HG03139 (cell line): Measurements from ENCODE around the gene GOLGA2.

Experiments used
- ATAC-seq: cut with Tn5 transposase; IDR thresholded peaks from one replicate; pipeline ENCODE4 v1.9.1; 2021; ENCODE audit not compliant: unreplicated experiment

GOLGA2 gene

DNA sequence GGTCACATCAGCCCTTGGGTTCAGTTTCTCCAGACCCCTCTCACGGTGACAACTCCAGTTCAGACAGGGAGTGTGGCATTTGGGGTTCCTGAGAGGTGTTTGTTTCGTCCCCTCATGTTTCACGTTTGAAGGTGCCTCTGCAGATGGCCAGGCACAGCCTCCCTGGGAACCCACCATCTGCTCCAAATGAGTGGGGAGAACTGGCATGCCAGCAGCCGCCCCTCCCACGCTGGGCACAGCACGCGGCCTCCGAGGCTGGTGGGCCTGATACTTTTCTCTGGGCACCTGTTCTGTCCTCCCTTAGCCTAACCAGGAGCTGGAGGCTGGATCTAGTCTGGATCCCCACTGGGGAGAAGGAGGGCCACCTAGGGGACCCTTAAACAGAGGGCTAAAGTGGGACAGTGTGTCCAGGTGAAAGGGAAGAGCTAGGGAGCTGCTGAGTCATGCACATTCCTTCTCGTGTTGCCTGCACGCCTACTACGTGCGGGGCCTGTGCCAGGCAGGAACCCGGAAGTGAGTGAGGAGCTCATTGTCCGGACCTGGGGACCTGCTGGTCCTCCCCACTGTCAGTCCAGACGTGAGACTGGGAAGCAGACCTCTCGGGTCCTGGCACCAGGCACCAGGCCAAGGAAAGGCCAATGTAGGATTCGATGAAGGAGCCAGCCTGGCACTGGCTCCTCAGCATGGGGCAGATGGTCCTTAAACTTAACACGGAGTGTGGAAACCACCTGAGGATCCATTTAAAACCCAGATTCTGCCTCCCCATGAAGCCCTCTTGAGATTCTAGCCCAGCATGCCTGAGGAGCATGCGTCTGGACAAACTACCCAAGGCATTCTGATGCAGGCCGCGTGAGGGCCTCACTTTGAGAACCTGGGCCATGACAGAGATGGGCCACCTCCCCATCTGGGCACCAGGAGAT, 61.0 kb downstream of the GOLGA2 start:
- ATAC-seq, result no peak

GRCh38 chr9:128213746-128214497, 61.9 kb downstream of the GOLGA2 start:
- no peak for ATAC-seq

GRCh38 chr9:128211981-128212281, 63.9 kb downstream of the GOLGA2 start:
- ATAC-seq, result no peak

DNA sequence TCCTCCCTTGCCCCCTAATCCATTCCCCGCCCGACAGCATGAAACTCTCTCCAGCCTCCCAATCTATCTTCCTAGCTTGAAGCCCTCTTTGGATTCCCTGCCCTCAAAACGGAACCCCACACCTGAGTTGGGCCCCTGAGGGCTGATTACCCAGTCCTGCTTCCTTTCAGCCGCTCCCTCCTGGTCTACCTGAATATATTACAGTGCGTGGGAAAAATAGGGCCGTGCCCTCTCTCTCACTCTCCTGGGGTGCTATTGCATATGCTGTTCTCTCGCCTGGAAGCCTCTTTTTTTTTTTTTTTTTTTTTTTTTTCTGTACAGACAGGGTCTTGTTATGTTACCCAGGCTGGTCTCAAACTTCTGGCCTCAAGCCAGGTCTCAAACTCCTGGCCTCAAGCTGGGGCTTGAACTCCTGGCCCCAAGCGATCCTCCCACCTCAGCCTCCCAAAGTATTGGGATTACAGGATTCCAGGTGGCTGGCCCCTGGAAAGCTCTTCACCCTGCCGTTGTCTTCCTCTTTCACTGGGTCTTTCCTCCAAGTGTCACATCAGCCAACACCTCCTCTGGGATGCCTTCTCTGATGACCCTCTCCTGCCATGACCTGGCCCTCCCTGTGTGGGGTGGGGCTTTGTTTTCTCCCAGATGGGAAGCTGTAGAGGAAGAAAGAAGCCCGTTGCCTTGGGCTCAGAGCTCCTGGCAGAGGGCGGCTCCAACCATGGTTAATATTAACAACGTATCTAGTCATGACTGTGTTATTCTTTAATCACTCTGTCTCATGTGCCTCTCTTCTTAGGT, 64.4 kb downstream of the GOLGA2 start:
- ATAC-seq, result no peak

- ATAC-seq, result no peak
Measured at GRCh38 chr9:128208946-128209669, 66.7 kb downstream of the GOLGA2 start.

DNA sequence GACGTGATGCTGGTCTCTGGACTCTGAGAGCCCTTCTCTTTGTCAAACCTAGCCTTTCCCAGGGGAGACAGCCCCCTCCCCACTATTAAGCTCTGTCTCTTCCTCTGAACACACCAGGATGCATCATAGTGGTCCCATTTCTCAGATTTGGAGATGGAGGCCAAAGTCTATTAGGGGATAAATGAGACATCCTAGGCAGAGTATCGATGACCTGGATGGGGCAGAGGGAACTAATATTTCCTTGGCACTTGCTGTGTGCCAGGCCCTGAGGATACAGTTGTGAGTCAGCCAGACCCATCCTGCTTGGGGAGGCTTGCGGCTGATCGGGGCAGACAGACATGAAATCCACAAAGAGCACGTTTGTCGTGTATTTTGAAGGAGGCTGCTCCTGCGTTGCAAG, 67.4 kb downstream of the GOLGA2 start:
- no peak for ATAC-seq

GRCh38 chr9:128206916-128207910, 68.6 kb downstream of the GOLGA2 start:
- no peak for ATAC-seq

DNA sequence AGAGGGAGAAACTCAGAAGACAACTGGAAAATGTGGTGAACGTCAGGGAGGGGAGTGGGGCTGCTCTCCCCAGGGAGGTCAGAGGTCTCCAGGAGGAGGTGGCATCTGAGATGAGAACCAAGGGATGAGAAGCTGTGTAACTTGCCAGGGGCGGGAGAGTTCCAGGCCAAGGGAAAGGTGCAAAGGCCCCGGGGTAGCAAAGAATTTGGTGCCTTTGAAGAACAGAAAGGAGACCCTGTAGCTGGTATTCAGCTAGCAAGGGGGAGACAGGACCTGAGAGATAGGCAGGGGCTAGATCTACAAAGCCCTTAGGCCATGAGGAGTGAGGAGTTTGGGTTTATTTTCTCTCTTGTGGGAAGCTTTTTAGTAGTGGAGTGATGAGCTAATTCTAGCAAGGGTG, 69.3 kb downstream of the GOLGA2 start:
- ATAC-seq, result no peak
